Measurements from ENCODE around the gene KLHDC4.

KLHDC4 gene

GRCh38 chr16:87754535-87754934, 11.3 kb downstream of the KLHDC4 start:
- no peak for DNase-seq (ENCODE audit: low read depth, low spot score)
- in situ Hi-C loops (cut with HindIII; ENCODE audit: low sequenced_read_pairs): no loop called here
- H3K4me3 ChIP-seq (ENCODE audit: low read depth, low read length): no peak overlapping the region
- no peak for TF ChIP-seq CTCF (IDR thresholded peaks at IDR 0.05; ENCODE audit: low read depth, low read length)

GRCh38 chr16:87747626-87748414, 18.0 kb downstream of the KLHDC4 start:
- TF ChIP-seq CTCF (IDR thresholded peaks at IDR 0.05; ENCODE audit: low read depth, low read length): no peak
- in situ Hi-C loops (cut with HindIII; ENCODE audit: low sequenced_read_pairs): no loop called here
- no peak overlapping the region for H3K4me3 ChIP-seq (ENCODE audit: low read depth, low read length)
- DNase-seq (ENCODE audit: low read depth, low spot score): no peak

DNA sequence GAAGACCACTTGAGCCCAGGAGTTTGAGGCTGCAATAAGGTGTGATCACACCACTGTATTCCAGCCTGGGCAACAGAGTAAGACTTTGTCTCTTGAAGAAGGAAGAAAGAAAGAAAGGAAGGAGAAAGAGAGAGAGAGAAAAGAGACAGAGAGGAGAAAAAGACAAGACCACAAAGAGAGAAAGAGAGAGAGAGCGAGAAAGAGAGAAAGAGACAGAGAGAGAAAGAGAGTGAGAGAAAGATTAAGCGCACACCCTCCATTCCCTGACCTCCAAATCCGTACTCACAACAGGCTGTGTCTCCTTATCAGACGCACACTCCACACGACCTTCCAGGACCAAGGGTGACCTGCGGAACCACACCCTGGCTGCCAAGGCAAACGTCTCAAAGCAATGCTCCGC, 19.6 kb downstream of the KLHDC4 start:
- in situ Hi-C loops (cut with HindIII; ENCODE audit: low sequenced_read_pairs): no loop called here

DNA sequence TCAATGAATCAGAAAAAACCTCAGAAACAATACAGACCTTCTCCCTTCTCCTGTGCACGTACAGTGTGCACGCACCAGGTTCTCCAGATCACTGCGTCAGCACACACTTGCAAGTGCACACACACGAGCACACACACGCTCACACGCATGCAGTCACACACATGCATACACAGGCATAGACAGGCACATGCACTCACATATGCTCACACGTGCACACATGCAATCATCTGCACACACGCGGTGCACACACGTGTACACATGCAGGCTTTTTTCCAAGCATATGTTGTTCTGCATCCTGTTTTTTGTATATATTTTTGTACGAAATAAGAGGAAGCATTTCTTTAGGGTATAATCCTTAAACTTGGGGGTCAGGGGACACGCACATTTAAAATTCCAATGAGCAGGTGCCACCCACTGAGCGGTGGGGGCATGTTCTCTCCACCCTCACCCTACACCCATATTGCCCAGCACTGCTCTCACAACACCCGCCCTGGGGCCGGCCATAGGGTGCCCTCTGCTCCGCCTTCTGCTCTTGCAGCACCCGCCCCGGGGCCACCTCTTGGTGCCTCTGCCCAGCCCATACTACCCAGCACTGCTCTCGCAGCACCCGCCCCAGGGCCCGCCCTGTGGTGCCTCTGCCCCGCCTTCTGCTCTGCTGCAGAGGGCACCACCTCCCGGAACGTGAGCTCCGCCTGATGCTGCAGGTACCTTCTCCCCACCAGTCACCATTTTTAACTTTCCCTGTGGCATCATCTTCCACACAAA, 20.9 kb downstream of the KLHDC4 start:
- in situ Hi-C loops (cut with HindIII; ENCODE audit: low sequenced_read_pairs): no loop called here
- TF ChIP-seq CTCF (IDR thresholded peaks at IDR 0.05; ENCODE audit: low read depth, low read length): no peak
- no peak overlapping the region for H3K4me3 ChIP-seq (ENCODE audit: low read depth, low read length)
- DNase-seq (ENCODE audit: low read depth, low spot score): no peak

More for the DNA sequence above, 19.6 kb downstream of the KLHDC4 start:
- DNase-seq (ENCODE audit: low read depth, low spot score): no peak
- no peak overlapping the region for H3K4me3 ChIP-seq (ENCODE audit: low read depth, low read length)
- no peak for TF ChIP-seq CTCF (IDR thresholded peaks at IDR 0.05; ENCODE audit: low read depth, low read length)

DNA sequence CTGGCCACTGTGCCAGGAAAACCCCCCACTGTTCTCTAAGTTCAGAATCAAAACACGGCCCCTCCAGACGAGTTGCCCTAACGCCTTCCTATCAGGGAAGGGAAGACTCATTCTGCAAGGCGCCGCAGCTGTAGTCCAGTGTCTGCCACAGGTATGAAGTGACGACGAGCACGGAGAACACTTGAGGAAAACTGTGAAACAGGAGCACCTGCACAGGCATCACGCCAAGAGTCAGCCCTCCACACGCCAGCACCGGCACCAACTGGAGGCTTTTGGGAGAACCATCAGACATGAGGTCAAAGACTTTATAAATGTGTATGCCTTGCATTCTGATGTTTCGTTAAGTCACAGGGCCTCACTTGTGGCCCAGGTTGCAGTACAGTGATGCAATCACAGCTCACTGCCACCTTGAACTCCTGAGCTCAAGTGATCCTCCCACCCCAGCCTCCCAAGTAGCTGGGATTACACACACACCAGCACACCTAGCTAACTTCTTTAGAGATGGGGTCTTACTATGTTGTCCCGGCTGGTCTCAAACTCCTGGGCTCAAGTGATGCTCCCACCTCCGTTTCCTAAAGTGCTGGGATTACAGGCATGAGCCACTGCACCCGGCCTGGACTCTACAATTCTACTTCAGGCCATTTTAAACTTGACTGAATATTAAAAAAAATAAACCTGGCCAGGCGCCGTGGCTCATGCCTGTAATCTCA, 22.9 kb downstream of the KLHDC4 start:
- no peak for TF ChIP-seq CTCF (IDR thresholded peaks at IDR 0.05; ENCODE audit: low read depth, low read length)
- DNase-seq (ENCODE audit: low read depth, low spot score): no peak
- H3K4me3 ChIP-seq (ENCODE audit: low read depth, low read length): no peak overlapping the region
- in situ Hi-C loops (cut with HindIII; ENCODE audit: low sequenced_read_pairs): no loop called here

DNA sequence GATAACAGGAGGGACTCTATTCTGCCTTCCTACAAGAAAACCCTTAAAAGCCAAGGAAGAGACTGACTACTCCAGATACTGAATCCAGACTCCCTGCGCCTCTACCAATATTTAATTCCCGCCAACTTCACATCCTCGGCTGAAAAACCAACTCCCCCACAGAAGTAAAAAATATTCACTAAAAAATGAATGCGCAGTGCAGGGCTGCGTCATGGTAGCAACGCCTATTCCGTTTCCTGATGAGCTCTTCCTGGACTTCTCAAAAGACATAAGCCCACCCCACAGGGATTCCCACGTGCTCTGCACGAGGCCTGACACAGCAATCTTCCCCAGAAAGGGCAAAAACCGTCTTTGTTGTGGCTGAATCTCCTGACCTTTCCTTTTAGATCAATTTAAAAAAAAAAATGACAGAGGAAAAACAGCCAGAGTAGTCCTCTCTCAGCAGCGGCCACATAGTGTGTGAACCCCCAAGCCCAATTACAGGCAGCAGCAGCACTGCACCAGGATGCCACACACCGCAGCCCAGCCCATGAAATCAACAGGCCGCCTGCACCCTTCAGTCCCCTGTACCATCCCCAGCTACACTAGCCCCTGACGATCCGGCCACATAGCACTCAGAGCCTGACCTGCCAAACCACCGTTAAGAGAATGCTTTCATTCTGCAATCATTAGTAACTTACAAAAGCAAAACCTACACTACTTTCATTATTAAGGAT, 23.9 kb downstream of the KLHDC4 start:
- TF ChIP-seq CTCF (IDR thresholded peaks at IDR 0.05; ENCODE audit: low read depth, low read length): no peak
- H3K4me3 ChIP-seq (ENCODE audit: low read depth, low read length): no peak overlapping the region
- in situ Hi-C loops (cut with HindIII; ENCODE audit: low sequenced_read_pairs): no loop called here
- DNase-seq (ENCODE audit: low read depth, low spot score): no peak

All from astrocyte of the spinal cord (primary cell).